ENCODE measurements around the gene EID2B. TPM values are rescaled to one million over a fixed set of nuclear protein-coding genes. Genes with fewer than 3 reads are reported as not detected.

Gene EID2B
- total and polyA plus RNA-seq, 9 of the 15 experiments (the other 6 are each of a cell fraction or from before 2014, with no cell fraction given) = 2.8 to 8.8 (median 4.8) TPM

- TF ChIP-seq ZMIZ1 (IDR thresholded peaks at IDR 0.05; ENCODE audit: low read depth in 2 of 2, low read length in 2 of 2) = no peak
- no peak for TF ChIP-seq BRD4 (IDR thresholded peaks at IDR 0.05)
These were observed 33.4 kb upstream of the EID2B start (continued) for GRCh38 chr19:39566064-39566463.

GRCh38 chr19:39563408-39563807 is 30.8 kb upstream of the EID2B start:
- Histone ChIP-seq H3K9me1 (ENCODE audit: control insufficient read depth, insufficient read depth, low read length) (no peaks in the 10 kb centered on the region), H4K20me1 (replicated peaks; ENCODE audit: control insufficient read depth, insufficient read depth, low read length) (no peaks in the 10 kb centered on the region), H3K4me2 (ENCODE audit: insufficient read depth, low read length) (no peak overlapping the region), H3K27me3 (ENCODE audit: control insufficient read depth in 2 of 2, insufficient read depth in 2 of 2, low read length in 2 of 2) (peaks cover 6 to 12% of the 10 kb centered on the region in 2 experiments; a peak in 3 of 5 replicates), H3K27ac (ENCODE audit: extremely low read depth, low read depth, low read length) (no peak overlapping the region), H2AFZ (ENCODE audit: low read depth, low read length) (no peak overlapping the region), H3K9me3 (replicated peaks; ENCODE audit: control insufficient read depth, insufficient read depth, low read depth, low read length) (no peaks in the 10 kb centered on the region), H3K4me1 (replicated peaks in 1 of 2; ENCODE audit: control insufficient read depth in 2 of 2, insufficient read depth in 2 of 2, low read length in 2 of 2) (no peaks in the 10 kb centered on the region), H3K36me3 (ENCODE audit: control insufficient read depth, insufficient read depth, low read length) (no peaks in the 10 kb centered on the region), H3K9ac (ENCODE audit: insufficient read depth in 1 of 2, low read depth in 2 of 2, low read length in 2 of 2) (no peak overlapping the region), H3K4me3 (no peak overlapping the region), H3K79me2 (ENCODE audit: control insufficient read depth, insufficient read depth, low read length) (no peaks in the 10 kb centered on the region)
- no peak for DNase-seq (ENCODE audit: extremely low read depth in 1 of 4, low spot score in 3 of 4)
- in situ Hi-C loops (cut with MboI) (no loop called here), intact Hi-C loops (cut with micrococcal nuclease) (no loop called here)
- ChIA-PET CTCF (ENCODE audit: low intra/inter-chr PET ratio) (no interaction called here), POLR2A (no interaction called here)
- TF ChIP-seq STAT6 (CRISPR knock-in tag; IDR thresholded peaks at IDR 0.05) (no peak), FOSL1 (tag; conservative IDR thresholded peaks at IDR 0.05) (0 out of 2 replicates have a peak, but pooled peaks have one; percentile 17)
- BruUV-seq (replicated peaks) = no TSS peak
- 0% methylated on average over 2 of the region's 2 CpGs for WGBS (ENCODE audit: insufficient coverage, low coverage, missing lambda C conversion rate)
- no peak for ATAC-seq
- no peak for FAIRE-seq
